K562 (cell line): ENCODE data around the gene MAP1LC3A. TPM values are rescaled to one million over a fixed set of nuclear protein-coding genes. Genes with fewer than 3 reads are reported as not detected.

Experiments used
- ATAC-seq: fragments of 200-7000 bp; cut with Tn5 transposase; 3 replicates; pipeline ENCODE4 v1.9.1; 2020; ENCODE audit warnings: moderate library complexity
- BruUV-seq: library from RNA; stranded (reverse); fragments of 400-500 nt; replicated peaks from 2 replicates; lab custom pipeline; 2021; lab: Mats Ljungman, UMichigan
- CTCF ChIA-PET: fragments of 300-600 bp; formaldehyde crosslinking; extraction: SDS; loops from one replicate; lab custom pipeline; 2021; ENCODE audit warnings: low intra/inter-chr PET ratio; lab: Yijun Ruan, JAX
- POLR2A ChIA-PET: fragments of 300-600, 350-650 bp; sonication (Branson Sonifier 250); formaldehyde crosslinking; extraction: SDS; loops from one replicate; lab custom pipeline; 2021; ENCODE audit warnings: antibody characterized with exemption, inconsistent platforms; lab: Yijun Ruan, JAX
- DNase-seq, 4 experiments: peaks; one replicate each; pipeline versions ENCODE4 v3.0.0 to v3.0.0-alpha.2; 2011 to 2018; ENCODE audit warnings: low spot score in 3 of 4, mixed read lengths in 3 of 4; ENCODE audit errors: extremely low read depth in 1 of 4
- FAIRE-seq: peaks from 2 replicates; lab custom pipeline; 2011; peaks lifted over from hg19 to GRCh38; lab: Jason Lieb, UNC
- H2AFZ ChIP-seq: 2 replicates; pipeline ENCODE4 v1.6.0; 2011; ENCODE audit warnings: low read depth, low read length, control low read depth, inconsistent platforms
- H3K27ac ChIP-seq: fragments of 200-600 bp; 3 replicates; pipeline ENCODE4 v1.8.0; 2011; ENCODE audit warnings: low read depth, mild to moderate bottlenecking, control low read depth, inconsistent platforms, low read length, moderate library complexity, mixed read lengths; ENCODE audit errors: extremely low read depth
- H3K27me3 ChIP-seq, 2 experiments: fragments of 300-600 bp in 1 of 2; 2 replicates in 1 of 2; 3 replicates in 1 of 2; pipeline versions ENCODE4 v1.6.0 to v1.8.0; 2011; ENCODE audit warnings: inconsistent platforms in 2 of 2, low read length in 2 of 2, mild to moderate bottlenecking in 1 of 2, mixed read lengths in 1 of 2, moderate library complexity in 1 of 2; ENCODE audit not compliant: control insufficient read depth in 2 of 2, insufficient read depth in 2 of 2
- H3K36me3 ChIP-seq: fragments of 300-600 bp; 3 replicates; pipeline ENCODE4 v1.8.0; 2011; ENCODE audit warnings: mild to moderate bottlenecking, low read length, inconsistent platforms; ENCODE audit not compliant: control insufficient read depth, insufficient read depth
- H3K4me1 ChIP-seq, 2 experiments: fragments of 200-600 bp in 1 of 2; replicated peaks in 1 of 2; 2 replicates in 1 of 2; 3 replicates in 1 of 2; pipeline versions ENCODE4 v1.5.1 to v1.8.0; 2011; ENCODE audit warnings: inconsistent platforms in 2 of 2, low read length in 2 of 2, mild to moderate bottlenecking in 1 of 2, mixed read lengths in 1 of 2, moderate library complexity in 1 of 2; ENCODE audit not compliant: control insufficient read depth in 2 of 2, insufficient read depth in 2 of 2
- H3K4me2 ChIP-seq: 2 replicates; pipeline ENCODE4 v1.6.1; 2011; ENCODE audit warnings: low read length, control low read depth, inconsistent platforms, mixed read lengths; ENCODE audit not compliant: insufficient read depth
- H3K4me3 ChIP-seq: fragments of 200-600 bp; sonication (generic), shearing (Covaris generic); 2 replicates; pipeline ENCODE4 v1.5.1; 2016; ENCODE audit warnings: control low read depth, inconsistent platforms
- H3K79me2 ChIP-seq: fragments of 200-600 bp; 3 replicates; pipeline ENCODE4 v1.8.0; 2011; ENCODE audit warnings: low read length, inconsistent platforms; ENCODE audit not compliant: control insufficient read depth, insufficient read depth
- H3K9ac ChIP-seq, 2 experiments: 2 replicates each; pipeline versions ENCODE4 v1.6.0 to v1.6.1; 2011; ENCODE audit warnings: low read depth in 2 of 2, low read length in 2 of 2, control low read depth in 1 of 2, inconsistent platforms in 1 of 2, mild to moderate bottlenecking in 1 of 2, mixed read lengths in 1 of 2; ENCODE audit not compliant: insufficient read depth in 1 of 2
- H3K9me1 ChIP-seq: one replicate; pipeline ENCODE4 v1.6.0; 2011; ENCODE audit warnings: inconsistent platforms, mild to moderate bottlenecking, low read length, moderate library complexity; ENCODE audit not compliant: control insufficient read depth, insufficient read depth
- H3K9me3 ChIP-seq: replicated peaks from 2 replicates; pipeline ENCODE4 v1.5.1; 2011; ENCODE audit warnings: low read depth, low read length, inconsistent platforms; ENCODE audit not compliant: control insufficient read depth, insufficient read depth
- H4K20me1 ChIP-seq: replicated peaks from 2 replicates; pipeline ENCODE4 v1.6.1; 2011; ENCODE audit warnings: low read length, inconsistent platforms, mixed read lengths; ENCODE audit not compliant: control insufficient read depth, insufficient read depth
- ARID1B ChIP-seq: fragments of 450-650 bp; IDR thresholded peaks from 2 replicates; pipeline ENCODE4 v1.6.1; 2016; ENCODE audit warnings: antibody characterized with exemption, mild to moderate bottlenecking, inconsistent platforms
- FOS ChIP-seq: IDR thresholded peaks from 3 replicates; pipeline ENCODE4 v1.6.1; 2011; ENCODE audit not compliant: insufficient read length; ENCODE audit errors: extremely low read depth
- HBP1 ChIP-seq: fragments of 450-650 bp; formaldehyde crosslinking; IDR thresholded peaks from 2 replicates; pipeline ENCODE4 v1.4.0; 2022; ENCODE audit warnings: missing genetic modification characterization
- KAT2B ChIP-seq: IDR thresholded peaks from one replicate; pipeline ENCODE4 v1.6.1; 2012; ENCODE audit warnings: low read depth, mild to moderate bottlenecking, control low read depth, inconsistent platforms, low read length, moderate library complexity
- PRPF4 ChIP-seq: fragments of 200-400 bp; formaldehyde crosslinking; IDR thresholded peaks from one replicate; pipeline ENCODE4 v1.6.1; 2017; ENCODE audit warnings: low read length, low read depth, mild to moderate bottlenecking; ENCODE audit not compliant: insufficient read depth, poor library complexity, severe bottlenecking
- RBM22 ChIP-seq: fragments of 200-400 bp; formaldehyde crosslinking; IDR thresholded peaks from 2 replicates; pipeline ENCODE4 v1.6.1; 2018; ENCODE audit warnings: low read length, low read depth; ENCODE audit not compliant: poor library complexity, severe bottlenecking
- RCOR1 ChIP-seq, 2 experiments: IDR thresholded peaks; 2 replicates each; pipeline ENCODE4 v1.6.1; 2012; ENCODE audit warnings: low read depth in 2 of 2, low read length in 2 of 2, borderline replicate concordance in 1 of 2, improper control_type of control experiment in 1 of 2
- STAT5B ChIP-seq: fragments of 250-450 bp; sonication (Bioruptor Pico); IDR thresholded peaks from 2 replicates; pipeline ENCODE4 v1.8.0; 2021; ENCODE audit warnings: mild to moderate bottlenecking, inconsistent platforms
- ZHX1 ChIP-seq: fragments of 150-350 bp; conservative IDR thresholded peaks from 2 replicates; pipeline ENCODE4 v1.6.1; 2014; ENCODE audit warnings: low read length
- ZNF239 ChIP-seq: fragments of 250-450 bp; sonication (Bioruptor Pico); IDR thresholded peaks from 2 replicates; pipeline ENCODE4 v1.4.0; 2020; ENCODE audit warnings: mild to moderate bottlenecking
- ZNF436 ChIP-seq: fragments of 250-450, 450-650 bp; sonication (Bioruptor Pico); formaldehyde crosslinking; IDR thresholded peaks from 2 replicates; pipeline ENCODE4 v1.7.0; 2020; ENCODE audit warnings: mild to moderate bottlenecking
- ZNF518B ChIP-seq: fragments of 250-450 bp; sonication (Bioruptor Pico); IDR thresholded peaks from 2 replicates; pipeline ENCODE4 v1.5.0; 2021; ENCODE audit warnings: mild to moderate bottlenecking, moderate library complexity
- ZSCAN29 ChIP-seq: fragments of 450-650 bp; IDR thresholded peaks from 2 replicates; pipeline ENCODE4 v1.6.1; 2017
- WGBS: fragments of 100-300 bp; shearing (Covaris generic); methylation state at CpG from one replicate; pipeline ENCODE4 v1.1.6; 2016; ENCODE audit warnings: low coverage, mixed read lengths; ENCODE audit not compliant: insufficient coverage; ENCODE audit errors: missing lambda C conversion rate; 5-methylcytosine and 5-hydroxymethylcytosine counted together
- in situ Hi-C: fragments of 300-500 bp; cut with MboI; formaldehyde crosslinking; loops from 4 replicates; pipeline ENCODE4 v1.15.0; 2018; ENCODE audit warnings: inconsistent platforms, mixed read lengths
- intact Hi-C: fragments of 100-400 bp; cut with micrococcal nuclease; formaldehyde crosslinking; loops from 2 replicates; pipeline ENCODE4 v1.14.2; 2022
- polyA plus RNA-seq, 8 experiments: library from polyadenylated mRNA; depleted of rRNA in 4 of 8; stranded (reverse) in 5 of 8; unstranded in 3 of 8; fragments of >200 nt; fragmentation: Nextera tagmentation in 2 of 8; fragmentation: Illumina TruSeq in 1 of 8; extraction: Ambion mirVana in 2 of 8; extraction: Trizol in 1 of 8; gene quantifications; 2 replicates each; pipeline versions ENCODE4 v1.2.1 to v1.2.3, GENCODE V29; 2011 to 2014; ENCODE audit warnings: inconsistent platforms in 1 of 8, missing spikeins in 1 of 8
- total RNA-seq, 7 experiments: library from RNA; depleted of rRNA in 6 of 7; stranded (reverse); fragments of >200 nt in 6 of 7; fragmentation: Illumina TruSeq in 2 of 7; extraction: Trizol in 2 of 7; gene quantifications; 2 replicates each; pipeline versions ENCODE4 v1.2.1 to v1.2.3, GENCODE V29; 2011 to 2021; ENCODE audit warnings: low replicate concordance in 1 of 7

The MAP1LC3A gene
- total and polyA plus RNA-seq, 9 of the 15 experiments (the other 6 are each of a cell fraction or from before 2014, with no cell fraction given): 0.27 to 0.38 TPM; not detected in 7

- ATAC-seq: no peak
- CTCF ChIA-PET: no interaction called here
- intact Hi-C loops (no loop called here), in situ Hi-C loops (loop anchor here (10.0 kb wide), 1 partner anchor 172 kb away; the partner anchor contains the start of gene TP53INP2)
- no peak overlapping the region for H2AFZ ChIP-seq
- no TSS peak for BruUV-seq
- peaks cover 4% of the 10 kb centered on the region; the same call in 1 of the 3 replicates for H3K79me2 ChIP-seq
- H3K27me3 ChIP-seq: no peaks in the 10 kb centered on the region
- no peak for FAIRE-seq
- peaks cover 3% of the 10 kb centered on the region; the same call in 1 of the 2 replicates for H4K20me1 ChIP-seq
- H3K4me2 ChIP-seq: no peak overlapping the region
- H3K36me3 ChIP-seq: peaks cover 77% of the 10 kb centered on the region
- H3K4me1 ChIP-seq: no peaks in the 10 kb centered on the region
- H3K27ac ChIP-seq: no peak overlapping the region
- 95% methylated on average over 8 of the region's 8 CpGs for WGBS
- no peaks in the 10 kb centered on the region; the same call in 1 of the 2 replicates for H3K9me3 ChIP-seq
- H3K9ac ChIP-seq: no peak overlapping the region
- H3K9me1 ChIP-seq: no peaks in the 10 kb centered on the region
- POLR2A ChIA-PET: no interaction called here
- no peak for DNase-seq
- H3K4me3 ChIP-seq: no peak overlapping the region
- TF ChIP-seq PRPF4 (no peak), ARID1B (no peak), ZNF518B (no peak), STAT5B (CRISPR knock-in tag) (no peak), HBP1 (CRISPR knock-in tag) (no peak), ZNF436 (CRISPR knock-in tag) (no peak), ZSCAN29 (no peak), RBM22 (no peak), FOS (no peak), ZHX1 (no peak), RCOR1 (IDR thresholded peaks at IDR 0.05; ENCODE audit: borderline replicate concordance in 1 of 2, low read depth in 2 of 2, low read length in 2 of 2) (no peak), ZNF239 (CRISPR knock-in tag) (no peak), KAT2B (no peak)
These were observed 26.2 kb upstream of the MAP1LC3A start for GRCh38 chr20:34532320-34532719.
